Measurements from ENCODE around the gene PDLIM7.

The PDLIM7 gene

GRCh38 chr5:177472460-177473442 is 24.7 kb downstream of the PDLIM7 start:
- peak; percentile 77 for DNase-seq

- no peak for DNase-seq
Measured at GRCh38 chr5:177471610-177472356, 25.6 kb downstream of the PDLIM7 start.

GRCh38 chr5:177470759-177471536 is 26.5 kb downstream of the PDLIM7 start:
- DNase-seq, result no peak

- no peak for DNase-seq
Measured at GRCh38 chr5:177469750-177470525, 27.5 kb downstream of the PDLIM7 start.

- no peak for DNase-seq
Measured at GRCh38 chr5:177468685-177469628, 28.4 kb downstream of the PDLIM7 start.

GRCh38 chr5:177468329-177468684 is 29.1 kb downstream of the PDLIM7 start:
- DNase-seq, result no peak

GRCh38 chr5:177467436-177467835 is 30.0 kb downstream of the PDLIM7 start:
- no peak for DNase-seq

GRCh38 chr5:177466861-177467260 is 30.5 kb downstream of the PDLIM7 start:
- no peak for DNase-seq

GRCh38 chr5:177465044-177465443 is 32.4 kb downstream of the PDLIM7 start:
- no peak for DNase-seq

GRCh38 chr5:177462021-177462670 is 35.3 kb downstream of the PDLIM7 start:
- DNase-seq, result no peak

- DNase-seq, result no peak
Measured at GRCh38 chr5:177459819-177460628, 37.4 kb downstream of the PDLIM7 start.

GRCh38 chr5:177459357-177459756 is 38.0 kb downstream of the PDLIM7 start:
- no peak for DNase-seq

GRCh38 chr5:177458912-177459350 is 38.5 kb downstream of the PDLIM7 start:
- DNase-seq, result no peak

- no peak for DNase-seq
Measured at GRCh38 chr5:177457852-177458681, 39.3 kb downstream of the PDLIM7 start.

- peak; percentile 80 for DNase-seq
Measured at GRCh38 chr5:177456976-177457851, 40.2 kb downstream of the PDLIM7 start.

GRCh38 chr5:177456591-177456964 is 40.8 kb downstream of the PDLIM7 start:
- no peak for DNase-seq

All from activated effector memory CD4-positive, alpha-beta T cell treated with anti-CD3 and anti-CD28 coated beads, Interleukin-2, amount 50 U/mL, for 16 hours (primary cell).